ENCODE results near the gene ADAMTSL1. TPM values are rescaled to one million over a fixed set of nuclear protein-coding genes. Genes with fewer than 3 reads are reported as not detected.
A peak's percentile ranks its signal among the peaks of the same experiment; 100 is the strongest.

ADAMTSL1 gene
- total and polyA plus RNA-seq, 12 donors, result 0.37 to 5.2 (median 1.9) TPM

- ATAC-seq, result no peak
- no peak for DNase-seq
- no peak overlapping the region for H3K4me3 ChIP-seq
- no peaks in the 10 kb centered on the region for H3K27me3 ChIP-seq
- WGBS, 2 donors, result 84 to 87% methylated on average over 5 of the region's 5 CpGs
- H3K9me3 ChIP-seq, result no peaks in the 10 kb centered on the region
- TF ChIP-seq CTCF (IDR thresholded peaks at IDR 0.05), result no peak
- no peak overlapping the region for H3K27ac ChIP-seq
- intact Hi-C loops (cut with DNase I), result no loop called here
- no peaks in the 10 kb centered on the region for H3K36me3 ChIP-seq
- H3K4me1 ChIP-seq, result peaks cover 0 to 36% (median 10%) of the 10 kb centered on the region in 9 donors
Observed at GRCh38 chr9:18822850-18823249, 348.9 kb downstream of the ADAMTSL1 start.

DNA sequence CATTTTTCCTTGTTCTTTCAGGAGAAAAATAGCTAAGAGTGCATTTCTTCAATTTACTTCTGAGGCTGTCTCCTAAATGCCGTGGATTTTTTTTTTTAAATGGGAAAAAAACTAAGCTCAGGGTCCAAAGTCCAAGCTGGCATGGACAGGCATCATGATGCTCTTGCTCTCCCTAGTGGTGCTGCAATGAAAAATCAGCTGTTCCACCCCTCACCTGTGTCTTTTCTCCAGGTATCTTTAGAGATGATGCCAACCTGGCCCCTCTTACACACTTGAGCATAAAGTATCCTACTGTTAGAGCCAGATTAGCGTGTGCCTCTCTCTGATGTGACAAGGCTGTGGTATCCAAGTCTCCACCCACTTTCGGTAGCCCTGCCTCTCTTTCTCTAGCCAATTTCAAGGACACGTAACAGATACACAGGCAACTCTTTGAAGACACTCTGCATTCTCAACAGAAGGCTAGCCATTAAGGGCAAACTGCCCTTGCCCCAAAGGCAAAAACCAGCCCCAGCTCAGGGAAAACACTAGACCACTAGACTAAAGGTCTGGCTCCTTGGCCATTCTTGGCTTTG is 350.2 kb downstream of the ADAMTSL1 start:
- H3K27ac ChIP-seq, result no peak overlapping the region
- DNase-seq, result no peak
- peak in 1 of 8 donors; percentile 38 for ATAC-seq
- 86 to 89% methylated on average over 4 of the region's 4 CpGs for WGBS, 2 donors
- no peaks in the 10 kb centered on the region for H3K27me3 ChIP-seq
- H3K4me3 ChIP-seq, result no peak overlapping the region
- TF ChIP-seq CTCF (IDR thresholded peaks at IDR 0.05), result peak in 3 of 9 donors; percentile 5 to 38 (median 22)
- peaks cover 0 to 39% (median 10%) of the 10 kb centered on the region in 9 donors for H3K4me1 ChIP-seq
- intact Hi-C loops (cut with DNase I), result no loop called here
- no peaks in the 10 kb centered on the region for H3K9me3 ChIP-seq
- no peaks in the 10 kb centered on the region for H3K36me3 ChIP-seq

GRCh38 chr9:18825656-18826170 is 351.8 kb downstream of the ADAMTSL1 start:
- no peaks in the 10 kb centered on the region for H3K36me3 ChIP-seq
- intact Hi-C loops (cut with DNase I), result no loop called here
- no peak for TF ChIP-seq CTCF (IDR thresholded peaks at IDR 0.05)
- DNase-seq (no peak), ATAC-seq (no peak)
- H3K9me3 ChIP-seq, result no peaks in the 10 kb centered on the region
- no peak overlapping the region for H3K4me3 ChIP-seq
- peaks cover 0 to 36% (median 10%) of the 10 kb centered on the region in 9 donors for H3K4me1 ChIP-seq
- H3K27ac ChIP-seq, result no peak overlapping the region
- H3K27me3 ChIP-seq, result no peaks in the 10 kb centered on the region
- 90 to 93% methylated on average over 3 of the region's 3 CpGs for WGBS, 2 donors

- H3K4me3 ChIP-seq, result no peak overlapping the region
- 93 to 97% methylated on average over 6 of the region's 6 CpGs for WGBS, 2 donors
- DNase-seq (no peak), ATAC-seq (no peak)
- peaks cover 0 to 36% (median 10%) of the 10 kb centered on the region in 9 donors for H3K4me1 ChIP-seq
- no peaks in the 10 kb centered on the region for H3K27me3 ChIP-seq
- no peak for TF ChIP-seq CTCF (IDR thresholded peaks at IDR 0.05)
- intact Hi-C loops (cut with DNase I), result no loop called here
- no peaks in the 10 kb centered on the region for H3K9me3 ChIP-seq
- no peak overlapping the region for H3K27ac ChIP-seq
- no peaks in the 10 kb centered on the region for H3K36me3 ChIP-seq
Observed at GRCh38 chr9:18826248-18826647, 352.3 kb downstream of the ADAMTSL1 start.
